Naive thymus-derived CD4-positive, alpha-beta T cell (primary cell): ENCODE measurements around the gene PTGES2. TPM values are rescaled to one million over a fixed set of nuclear protein-coding genes. Genes with fewer than 3 reads are reported as not detected.

Experiments used
- ATAC-seq: fragments of 150-1000 bp; cut with Tn5 transposase; 2 replicates; pipeline ENCODE4 v1.10.0; 2021; ENCODE audit warnings: mild to moderate bottlenecking, moderate library complexity
- CTCF ChIA-PET: fragments of 350-600 bp; sonication (Branson Sonifier 250); formaldehyde crosslinking; loops from one replicate; lab custom pipeline; 2021; ENCODE audit warnings: antibody characterized with exemption; lab: Charles Lee
- POLR2A ChIA-PET: fragments of 350-600 bp; sonication (Branson Sonifier 250); formaldehyde crosslinking; loops from one replicate; lab custom pipeline; 2021; ENCODE audit warnings: antibody characterized with exemption, inconsistent platforms; lab: Charles Lee
- DNase-seq, 9 donors: peaks; one replicate each; pipeline versions ENCODE4 v3.0.0 to v3.0.0-alpha.2; 2020 to 2022; ENCODE audit warnings: mixed read lengths in 1 of 9
- H3K27ac ChIP-seq: one replicate; pipeline ENCODE4 v1.7.0; 2013; ENCODE audit warnings: mild to moderate bottlenecking, low read depth, low read length, moderate library complexity
- H3K27me3 ChIP-seq, 2 donors: one replicate each; pipeline ENCODE4 v1.7.0; 2013; ENCODE audit warnings: low read length in 2 of 2, mild to moderate bottlenecking in 2 of 2, moderate library complexity in 2 of 2; ENCODE audit not compliant: control insufficient read depth in 2 of 2, insufficient read depth in 2 of 2
- H3K36me3 ChIP-seq, 3 experiments: 1 replicate in 2 of 3; 2 replicates in 1 of 3; pipeline ENCODE4 v1.7.0; 2013; ENCODE audit warnings: low read length in 3 of 3, mild to moderate bottlenecking in 3 of 3, moderate library complexity in 1 of 3; ENCODE audit not compliant: insufficient read depth in 3 of 3, control insufficient read depth in 2 of 3
- H3K4me1 ChIP-seq, 2 donors: one replicate each; pipeline ENCODE4 v1.7.0; 2013; ENCODE audit warnings: low read length in 2 of 2, mild to moderate bottlenecking in 2 of 2, moderate library complexity in 1 of 2; ENCODE audit not compliant: control insufficient read depth in 2 of 2, insufficient read depth in 2 of 2
- H3K4me3 ChIP-seq: 2 replicates; pipeline ENCODE4 v1.7.0; 2013; ENCODE audit warnings: mild to moderate bottlenecking, low read length
- H3K9me3 ChIP-seq, 3 experiments: 1 replicate in 2 of 3; 2 replicates in 1 of 3; pipeline ENCODE4 v1.7.0; 2013; ENCODE audit warnings: low read length in 3 of 3; ENCODE audit not compliant: control insufficient read depth in 2 of 3
- H3K27ac Mint-ChIP-seq, 9 donors: one replicate each; pipeline ENCODE4 v1.8.0; 2020 to 2022; ENCODE audit warnings: mixed read lengths in 9 of 9, mild to moderate bottlenecking in 8 of 9, moderate library complexity in 5 of 9, inconsistent platforms in 2 of 9
- H3K27me3 Mint-ChIP-seq, 5 donors: one replicate each; pipeline ENCODE4 v1.8.0; 2021 to 2022; ENCODE audit warnings: mixed read lengths in 5 of 5, mild to moderate bottlenecking in 1 of 5
- H3K36me3 Mint-ChIP-seq, 5 donors: one replicate each; pipeline ENCODE4 v1.8.0; 2020 to 2022; ENCODE audit warnings: mixed read lengths in 5 of 5, mild to moderate bottlenecking in 3 of 5, inconsistent platforms in 1 of 5
- H3K4me1 Mint-ChIP-seq, 7 donors: one replicate each; pipeline ENCODE4 v1.8.0; 2020 to 2022; ENCODE audit warnings: mixed read lengths in 7 of 7, mild to moderate bottlenecking in 3 of 7, inconsistent platforms in 1 of 7
- H3K4me3 Mint-ChIP-seq, 10 donors: one replicate each; pipeline ENCODE4 v1.8.0; 2020 to 2022; ENCODE audit warnings: mild to moderate bottlenecking in 10 of 10, mixed read lengths in 10 of 10, moderate library complexity in 6 of 10, inconsistent platforms in 2 of 10
- H3K9me3 Mint-ChIP-seq, 11 donors: one replicate each; pipeline ENCODE4 v1.8.0; 2020 to 2022; ENCODE audit warnings: mixed read lengths in 11 of 11, mild to moderate bottlenecking in 4 of 11, inconsistent platforms in 1 of 11, moderate library complexity in 1 of 11
- intact Hi-C, 2 donors: fragments of 100-400 bp; cut with micrococcal nuclease; formaldehyde crosslinking; loops; one replicate each; pipeline ENCODE4 v1.15.1; 2023
- polyA plus RNA-seq, 2 donors: library from polyadenylated mRNA; unstranded; fragments of 300-500 nt; fragmentation: Illumina TruSeq; gene quantifications; one replicate each; pipeline ENCODE4 v1.2.3, GENCODE V29; 2021
- total RNA-seq, 6 experiments: library from RNA in 5 of 6; stranded (reverse) in 5 of 6; gene quantifications; 1 replicate in 5 of 6; 2 replicates in 1 of 6; pipeline ENCODE4 v1.2.3 and lab custom pipeline; 2021 to 2026

PTGES2 gene
- total and polyA plus RNA-seq, 7 experiments from 2014 or later = 32.3 to 70.8 (median 60.8) TPM

DNA sequence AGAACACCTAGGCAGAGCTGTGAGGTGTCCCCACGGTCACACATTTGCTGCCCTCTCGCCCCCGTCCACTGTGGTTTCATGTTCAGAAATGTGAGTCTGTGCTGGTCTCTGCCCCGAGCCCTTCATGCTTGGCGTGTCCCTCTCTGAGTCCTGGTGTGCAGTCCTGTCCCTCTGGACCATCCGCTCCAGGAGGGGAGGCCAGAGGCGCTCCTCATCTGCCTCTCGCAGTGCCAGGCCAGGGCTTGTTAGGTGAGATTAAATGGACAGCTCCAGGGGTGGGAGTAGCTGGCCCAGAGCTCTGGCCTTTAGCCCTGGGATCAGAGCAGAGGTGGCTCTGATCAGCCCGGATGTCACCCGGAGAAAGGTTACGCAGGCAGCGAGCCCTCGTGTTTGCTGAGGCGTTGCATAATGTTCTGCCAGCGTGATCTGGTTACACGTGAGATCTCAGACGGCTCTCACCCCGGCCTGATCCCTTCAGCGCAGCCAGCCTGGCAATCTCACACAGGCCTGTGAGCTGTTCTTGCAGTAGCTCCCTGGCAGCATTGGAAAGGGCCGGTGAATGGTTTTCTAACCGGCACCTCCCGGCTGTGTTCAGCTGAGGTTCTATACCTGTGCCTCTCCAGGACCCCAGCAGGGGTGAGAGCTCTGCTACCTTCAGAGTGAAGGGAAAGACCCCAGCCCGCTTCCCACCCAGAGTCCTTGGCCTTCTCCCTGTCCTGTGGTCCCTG, 24.5 kb downstream of the PTGES2 start:
- DNase-seq = peak in 1 of 9 donors; percentile 19
- ATAC-seq = peak; percentile 13
- H3K36me3 ChIP-seq = peaks cover 5 to 62% (median 30%) of the 10 kb centered on the region in 3 experiments
- H3K36me3 Mint-ChIP-seq = peaks cover 10 to 38% (median 11%) of the 10 kb centered on the region in 5 donors
- ChIA-PET CTCF (interaction anchor here (0.6 to 2.1 kb wide), 9 partner anchors 10 to 68 kb away, joined by 3 to 10 read pairs (median 3); no protein-coding TSS in a partner anchor), POLR2A (interaction anchor here (1.0 to 1.4 kb wide), 4 partner anchors 9 to 121 kb away, joined by 3 to 4 read pairs (median 3); no protein-coding TSS in a partner anchor)
- H3K9me3 Mint-ChIP-seq = no peaks in the 10 kb centered on the region
- peak overlapping the region; percentile 3 for H3K27ac ChIP-seq
- no peaks in the 10 kb centered on the region for H3K27me3 ChIP-seq
- H3K9me3 ChIP-seq = no peaks in the 10 kb centered on the region
- peaks cover 6 to 45% of the 10 kb centered on the region in 2 donors for H3K4me1 ChIP-seq
- intact Hi-C loops = loop anchor here in 1 of 2 donors (1.0 to 2.0 kb wide), 4 partner anchors 10 to 160 kb away; partner anchors contain the start of gene SLC25A25
- H3K27ac Mint-ChIP-seq = peak overlapping the region; percentile 25 to 89 (median 73)
- H3K4me3 Mint-ChIP-seq = peak overlapping the region in 6 of 10 donors; percentile 24 to 56 (median 36)
- H3K4me3 ChIP-seq = no peak overlapping the region
- H3K4me1 Mint-ChIP-seq = peaks cover 37 to 74% (median 52%) of the 10 kb centered on the region in 7 donors
- H3K27me3 Mint-ChIP-seq = no peaks in the 10 kb centered on the region

DNA sequence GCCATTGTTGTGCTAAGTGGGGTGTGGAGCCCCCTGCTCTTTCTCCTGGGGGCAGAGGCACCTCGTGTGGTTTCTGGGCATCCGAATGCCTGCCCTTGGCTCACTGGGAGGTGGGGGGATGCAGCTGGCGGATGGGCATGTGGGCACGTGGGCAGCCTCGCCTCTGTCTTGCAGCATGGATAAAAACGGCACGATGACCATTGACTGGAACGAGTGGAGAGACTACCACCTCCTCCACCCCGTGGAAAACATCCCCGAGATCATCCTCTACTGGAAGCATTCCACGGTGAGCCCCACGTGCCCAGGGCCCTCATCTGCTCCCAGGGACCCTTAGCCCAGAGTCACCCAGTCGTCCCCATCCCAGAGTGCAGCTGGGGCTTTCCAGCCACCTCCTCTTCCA, 25.3 kb downstream of the PTGES2 start:
- DNase-seq (no peak), ATAC-seq (no peak)
- Mint-ChIP-seq H3K9me3 (no peaks in the 10 kb centered on the region), H3K27me3 (no peaks in the 10 kb centered on the region), H3K4me3 (no peak overlapping the region), H3K36me3 (peaks cover 6 to 34% (median 11%) of the 10 kb centered on the region in 5 donors), H3K4me1 (peaks cover 36 to 78% (median 55%) of the 10 kb centered on the region in 7 donors), H3K27ac (peak overlapping the region in 5 of 9 donors; percentile 24 to 69 (median 33))
- peaks cover 13 to 51% of the 10 kb centered on the region in 2 donors for H3K4me1 ChIP-seq
- no peaks in the 10 kb centered on the region for H3K27me3 ChIP-seq
- ChIA-PET POLR2A (interaction anchor here (1.4 kb wide), 1 partner anchor 121 kb away, joined by 3 read pairs; no protein-coding TSS in a partner anchor), CTCF (interaction anchor here (1.2 to 2.1 kb wide), 4 partner anchors 10 to 68 kb away, joined by 3 to 10 read pairs (median 4); no protein-coding TSS in a partner anchor)
- no peak overlapping the region for H3K4me3 ChIP-seq
- H3K9me3 ChIP-seq = no peaks in the 10 kb centered on the region
- H3K27ac ChIP-seq = no peak overlapping the region
- H3K36me3 ChIP-seq = peaks cover 5 to 53% (median 22%) of the 10 kb centered on the region in 3 experiments
- intact Hi-C loops = loop anchor here in 1 of 2 donors (2.0 kb wide), 1 partner anchor 17 kb away; no protein-coding TSS in a partner anchor

DNA sequence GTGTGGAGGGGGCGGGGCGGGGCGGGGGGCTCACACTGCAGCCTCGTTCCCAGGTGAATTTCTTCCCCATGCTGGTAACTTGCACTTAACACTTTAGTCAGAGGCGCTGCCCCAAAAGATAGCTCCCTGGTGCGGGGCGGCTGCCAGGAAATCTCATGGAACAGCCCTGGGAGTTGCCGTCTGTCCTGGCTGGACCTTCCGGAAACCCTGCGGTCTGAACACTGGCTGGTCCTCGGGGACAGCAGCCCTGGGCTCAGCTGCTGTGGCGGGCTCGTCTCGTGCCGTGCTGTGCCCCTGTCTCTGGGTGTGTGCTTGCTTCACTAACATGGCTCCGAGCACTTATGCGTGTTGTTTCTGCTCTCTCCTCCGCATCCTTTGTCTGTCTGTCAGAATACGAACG, 25.8 kb downstream of the PTGES2 start:
- Histone ChIP-seq H3K27ac (no peak overlapping the region), H3K27me3 (no peaks in the 10 kb centered on the region), H3K36me3 (peaks cover 5 to 51% (median 17%) of the 10 kb centered on the region in 3 experiments), H3K4me3 (no peak overlapping the region), H3K9me3 (no peaks in the 10 kb centered on the region), H3K4me1 (peaks cover 13 to 47% of the 10 kb centered on the region in 2 donors)
- Mint-ChIP-seq H3K27ac (peak overlapping the region in 6 of 9 donors; percentile 13 to 67 (median 43)), H3K36me3 (peaks cover 6 to 33% (median 11%) of the 10 kb centered on the region in 5 donors), H3K4me3 (peak overlapping the region in 1 of 10 donors; percentile 10), H3K9me3 (no peaks in the 10 kb centered on the region), H3K4me1 (peaks cover 36 to 79% (median 60%) of the 10 kb centered on the region in 7 donors), H3K27me3 (no peaks in the 10 kb centered on the region)
- DNase-seq = no peak
- ATAC-seq = no peak
- ChIA-PET CTCF (interaction anchor here (2.1 kb wide), 1 partner anchor 9 kb away, joined by 10 read pairs; no protein-coding TSS in a partner anchor), POLR2A (interaction anchor here (1.4 kb wide), 1 partner anchor 120 kb away, joined by 3 read pairs; no protein-coding TSS in a partner anchor)
- intact Hi-C loops = loop anchor here in 1 of 2 donors (2.0 kb wide), 1 partner anchor 17 kb away; no protein-coding TSS in a partner anchor

DNA sequence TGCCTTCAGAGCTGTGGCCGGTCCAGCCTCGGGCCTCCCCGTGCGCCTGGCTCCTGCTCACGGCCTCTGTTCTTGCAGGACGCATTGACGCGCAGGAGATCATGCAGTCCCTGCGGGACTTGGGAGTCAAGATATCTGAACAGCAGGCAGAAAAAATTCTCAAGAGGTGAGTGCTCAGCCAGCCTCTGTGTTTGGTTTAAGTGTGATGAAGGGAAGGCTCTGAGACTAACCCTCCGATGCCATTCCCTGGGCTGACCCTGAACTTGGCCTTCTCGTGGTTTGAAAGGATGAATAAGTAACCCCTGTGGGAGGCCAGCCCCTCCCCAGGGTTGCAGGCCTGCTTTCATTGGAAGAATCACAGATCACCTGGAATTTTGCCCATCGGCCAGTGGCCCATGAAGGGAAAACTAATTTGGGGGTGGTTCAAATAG, 26.3 kb downstream of the PTGES2 start:
- H3K27ac Mint-ChIP-seq = peak overlapping the region in 2 of 9 donors; percentile 28 to 68
- peaks cover 5 to 47% (median 13%) of the 10 kb centered on the region in 3 experiments for H3K36me3 ChIP-seq

DNA sequence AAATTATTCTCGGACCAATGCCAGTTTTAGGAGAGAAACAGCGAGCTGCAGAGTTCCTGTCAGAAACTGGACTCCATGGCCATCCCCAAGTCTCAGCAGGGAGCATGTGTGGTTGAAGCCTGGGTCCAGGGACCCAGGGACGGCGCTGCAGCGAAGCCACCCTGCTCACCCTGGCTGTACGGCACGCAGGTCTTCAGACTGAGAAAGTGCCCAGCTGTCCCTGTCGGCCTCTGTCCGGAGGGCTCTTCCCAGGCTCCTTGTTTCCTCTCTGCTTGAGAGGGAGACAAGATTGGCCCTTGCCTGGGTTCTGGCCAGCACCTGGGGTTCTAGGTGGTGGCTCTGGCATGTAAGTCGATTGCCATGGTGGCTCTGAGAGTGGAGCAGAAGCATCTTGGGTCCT, 26.9 kb downstream of the PTGES2 start:
- POLR2A ChIA-PET = interaction anchor here (0.7 to 0.9 kb wide), 2 partner anchors 16 to 121 kb away, joined by 3 to 4 read pairs; no protein-coding TSS in a partner anchor
- intact Hi-C loops = no loop called here

More for the DNA sequence above, 26.3 kb downstream of the PTGES2 start:
- Mint-ChIP-seq H3K4me1 (peaks cover 36 to 79% (median 59%) of the 10 kb centered on the region in 7 donors), H3K36me3 (peaks cover 6 to 29% (median 8%) of the 10 kb centered on the region in 5 donors), H3K4me3 (no peak overlapping the region), H3K27me3 (no peaks in the 10 kb centered on the region), H3K9me3 (no peaks in the 10 kb centered on the region)
- ATAC-seq = no peak
- DNase-seq = no peak
- no peaks in the 10 kb centered on the region for H3K27me3 ChIP-seq
- POLR2A ChIA-PET = interaction anchor here (0.9 to 1.4 kb wide), 2 partner anchors 120 to 121 kb away, joined by 3 read pairs; no protein-coding TSS in a partner anchor
- no peak overlapping the region for H3K27ac ChIP-seq
- no peaks in the 10 kb centered on the region for H3K9me3 ChIP-seq
- H3K4me3 ChIP-seq = no peak overlapping the region
- intact Hi-C loops = no loop called here
- CTCF ChIA-PET = interaction anchor here (1.5 kb wide), 1 partner anchor 10 kb away, joined by 3 read pairs; no protein-coding TSS in a partner anchor
- H3K4me1 ChIP-seq = peaks cover 13 to 43% of the 10 kb centered on the region in 2 donors

More for the DNA sequence above, 26.9 kb downstream of the PTGES2 start:
- Mint-ChIP-seq H3K4me1 (peaks cover 36 to 76% (median 59%) of the 10 kb centered on the region in 7 donors), H3K4me3 (peak overlapping the region in 2 of 10 donors; percentile 39 to 68), H3K36me3 (peaks cover 6 to 29% (median 8%) of the 10 kb centered on the region in 5 donors), H3K27me3 (no peaks in the 10 kb centered on the region), H3K27ac (peak overlapping the region in 1 of 9 donors; percentile 68), H3K9me3 (no peaks in the 10 kb centered on the region)
- no peak for ATAC-seq
- peaks cover 5 to 40% (median 8%) of the 10 kb centered on the region in 3 experiments for H3K36me3 ChIP-seq
- CTCF ChIA-PET = interaction anchor here (0.8 to 1.5 kb wide), 3 partner anchors 9 to 65 kb away, joined by 3 read pairs; no protein-coding TSS in a partner anchor
- no peaks in the 10 kb centered on the region for H3K9me3 ChIP-seq
- DNase-seq = no peak
- H3K27me3 ChIP-seq = no peaks in the 10 kb centered on the region
- H3K4me3 ChIP-seq = no peak overlapping the region
- peaks cover 13 to 39% of the 10 kb centered on the region in 2 donors for H3K4me1 ChIP-seq
- H3K27ac ChIP-seq = no peak overlapping the region
